GM18517 (cell line): ENCODE results near the gene TENM4.
A peak's percentile ranks its signal among the peaks of the same experiment; 100 is the strongest.

ENCODE experiments used
- ATAC-seq: cut with Tn5 transposase; IDR thresholded peaks from one replicate; pipeline ENCODE4 v1.9.1; 2021; ENCODE audit warnings: mild to moderate bottlenecking, moderate library complexity; ENCODE audit not compliant: unreplicated experiment

Gene TENM4

DNA sequence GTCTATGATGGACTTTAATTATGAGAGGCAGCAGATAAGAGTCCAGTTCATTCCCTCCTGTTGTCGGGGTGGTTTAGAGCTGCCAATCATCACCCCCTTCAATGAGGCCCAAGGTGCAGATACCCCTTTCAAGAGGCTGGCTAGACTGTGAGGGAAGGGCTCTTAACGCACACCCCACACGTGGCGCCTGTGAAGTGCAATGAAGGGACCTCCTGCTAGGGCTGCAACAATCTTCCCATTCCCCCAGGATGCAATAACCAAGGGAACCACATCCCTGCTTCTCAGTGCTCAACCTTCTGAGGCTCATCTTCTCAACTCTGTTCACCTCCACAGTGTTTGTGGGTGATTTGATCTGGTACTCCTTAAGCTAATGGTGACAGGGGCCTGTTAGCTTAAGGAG is 19.0 kb downstream of the TENM4 start:
- no peak for ATAC-seq

DNA sequence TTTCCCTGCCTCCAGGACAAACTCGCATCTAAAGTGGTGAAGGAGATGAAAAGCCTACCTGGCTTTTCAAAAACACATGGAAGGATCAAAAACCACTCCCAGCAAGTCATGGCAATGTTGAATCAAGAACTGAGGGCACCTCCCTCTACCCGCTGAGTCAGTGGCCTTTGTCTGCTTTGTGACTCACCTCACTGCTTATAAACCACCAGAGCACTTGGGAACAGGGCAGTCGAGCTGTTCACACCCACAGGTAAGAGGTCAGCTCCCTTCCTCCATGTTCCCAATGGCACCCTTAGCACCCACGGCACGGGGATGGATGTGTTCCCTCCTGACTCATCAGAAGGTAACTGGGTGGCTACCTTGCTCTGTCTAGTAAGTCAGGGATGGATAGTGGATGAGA is 21.7 kb downstream of the TENM4 start:
- ATAC-seq: no peak

DNA sequence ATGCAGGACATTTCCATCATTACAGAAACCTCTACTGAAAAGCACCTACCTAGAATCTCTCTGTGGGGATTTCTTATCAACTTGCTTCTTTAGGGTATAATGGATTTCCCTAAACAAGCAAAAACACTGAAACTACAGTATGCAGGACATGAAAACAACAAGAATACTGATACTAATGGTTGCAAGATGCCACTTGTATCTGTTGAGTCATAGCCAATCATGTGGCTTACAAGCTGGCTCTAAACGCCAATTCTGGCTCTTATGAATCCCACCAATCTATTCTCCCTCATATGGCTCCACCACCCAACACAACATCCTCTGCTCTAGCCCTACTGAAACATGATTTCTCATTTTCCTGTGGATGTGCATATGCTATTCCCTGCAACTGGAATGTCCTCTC is 22.6 kb downstream of the TENM4 start:
- ATAC-seq: no peak

DNA sequence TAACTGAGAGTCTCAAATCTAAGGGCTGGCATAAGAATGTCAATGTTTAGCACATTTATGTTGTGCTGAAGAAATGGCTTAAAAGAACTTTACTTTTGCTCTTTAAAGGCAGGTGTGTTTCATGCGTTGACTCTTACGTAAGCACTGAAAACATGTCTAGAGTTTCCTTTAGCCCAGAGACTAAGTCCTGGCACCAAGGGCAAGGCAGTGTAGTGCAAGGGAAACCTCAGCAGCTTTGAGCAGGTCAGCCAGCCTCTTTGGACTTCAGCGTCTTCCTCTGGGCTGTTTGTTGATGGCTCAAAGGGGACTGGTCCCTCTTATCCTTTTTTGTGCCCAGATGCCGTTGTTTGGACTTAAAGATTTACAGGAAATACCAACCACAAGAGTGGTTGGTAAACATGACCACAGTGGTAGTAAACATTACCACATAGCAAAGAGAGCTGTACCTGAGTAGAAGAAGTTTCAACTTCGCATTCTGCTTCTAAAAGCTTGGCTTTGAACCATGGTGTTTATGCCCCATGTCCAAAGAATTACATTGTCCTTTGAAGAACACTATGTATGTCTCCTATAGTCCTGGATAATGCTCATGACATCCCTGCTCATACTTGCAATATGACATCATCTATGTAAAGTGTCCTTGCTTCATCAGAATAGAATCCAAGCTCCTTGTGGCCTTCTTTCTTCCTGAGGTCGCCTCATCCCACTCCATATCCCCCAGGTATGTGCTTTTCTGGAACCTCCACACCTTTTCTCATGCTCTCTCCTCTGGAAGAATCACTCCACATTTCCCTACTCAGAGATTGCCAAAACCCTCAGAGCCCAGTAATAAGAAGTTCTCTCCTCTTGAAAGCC is 23.5 kb downstream of the TENM4 start:
- ATAC-seq: no peak

DNA sequence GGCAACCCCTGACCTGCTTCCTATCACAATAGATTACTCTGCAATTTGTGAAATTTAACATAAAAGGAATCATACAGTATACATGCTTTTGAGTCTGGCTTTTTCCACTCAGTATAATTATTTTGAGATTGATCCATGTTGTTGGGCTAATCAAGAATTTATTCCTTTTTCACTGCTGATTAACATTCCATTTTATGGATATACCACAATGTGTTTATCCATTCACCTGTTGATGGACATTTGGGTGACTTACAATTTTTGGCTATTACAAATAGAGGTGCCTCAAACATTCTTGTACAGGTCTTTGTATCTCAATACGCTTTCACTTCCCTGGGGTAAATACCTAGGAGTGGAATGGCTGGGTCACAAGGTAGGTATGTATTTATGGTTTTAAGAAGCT is 24.9 kb downstream of the TENM4 start:
- no peak for ATAC-seq

DNA sequence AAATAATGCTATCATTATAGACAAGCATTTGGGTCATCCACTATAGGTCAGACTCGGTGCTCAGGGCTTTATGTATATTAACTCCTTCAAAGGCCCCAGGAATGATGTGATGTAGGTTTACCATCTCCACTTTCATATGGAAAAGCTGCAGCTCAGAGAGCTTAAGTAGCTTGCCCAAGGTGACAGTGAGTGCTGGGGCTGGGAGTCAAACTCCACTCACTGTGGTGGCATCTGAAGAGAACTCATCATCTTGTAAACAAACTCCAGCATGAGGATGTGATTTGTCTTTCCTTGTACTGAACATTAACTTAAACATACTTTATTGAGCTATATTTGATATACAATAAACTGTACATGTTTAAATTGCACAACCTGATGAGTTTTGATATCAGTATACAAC is 25.4 kb downstream of the TENM4 start:
- no peak for ATAC-seq

DNA sequence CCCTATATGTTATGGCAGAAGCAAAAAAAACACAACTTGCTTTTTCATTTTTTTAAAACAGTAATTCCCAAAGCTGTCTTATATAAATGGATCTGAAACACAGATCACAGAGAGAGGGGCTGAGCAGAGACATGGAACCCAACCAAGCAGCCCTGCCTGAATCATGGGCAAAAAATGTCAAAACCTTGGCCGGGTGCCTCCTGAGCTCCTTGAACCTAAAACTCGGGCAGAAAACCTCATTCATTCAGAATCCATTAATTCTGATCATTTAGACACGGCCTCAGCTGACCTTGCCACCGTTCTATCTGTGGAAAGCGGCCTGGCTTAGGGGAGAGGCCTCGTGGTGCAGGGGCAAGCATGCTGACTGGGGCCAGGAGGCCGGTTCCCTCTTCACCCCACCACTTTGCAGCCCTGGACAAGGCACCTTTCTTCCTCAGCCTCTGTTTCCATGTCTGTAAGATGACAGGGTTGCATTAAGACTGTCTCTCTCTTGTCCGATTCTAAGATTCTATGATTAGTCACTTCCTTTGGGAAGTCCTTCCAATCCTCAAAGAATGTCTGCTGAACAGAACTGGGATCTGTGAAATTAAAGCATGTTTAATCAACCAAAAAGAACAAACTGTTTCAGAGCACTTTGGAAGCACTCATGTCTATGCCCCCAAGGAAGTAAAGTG is 26.0 kb downstream of the TENM4 start:
- ATAC-seq: no peak

DNA sequence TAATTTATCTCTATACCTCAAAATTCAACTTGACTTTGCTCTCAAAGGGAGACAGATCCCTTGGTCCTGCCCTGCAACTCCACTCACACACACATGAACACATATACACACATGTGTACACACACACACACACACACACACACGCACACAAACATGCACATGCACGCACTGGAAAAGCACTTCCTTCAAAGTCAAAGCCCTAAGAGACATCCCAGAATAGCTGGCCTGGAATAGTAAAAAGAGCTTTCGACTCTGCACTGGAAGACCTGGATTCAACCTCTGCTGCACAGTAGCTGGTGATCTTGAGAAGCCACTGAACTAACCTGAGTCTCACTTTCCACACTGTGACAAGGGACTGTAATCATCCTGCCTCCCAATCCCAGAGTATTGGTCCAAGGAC is 26.8 kb downstream of the TENM4 start:
- no peak for ATAC-seq

DNA sequence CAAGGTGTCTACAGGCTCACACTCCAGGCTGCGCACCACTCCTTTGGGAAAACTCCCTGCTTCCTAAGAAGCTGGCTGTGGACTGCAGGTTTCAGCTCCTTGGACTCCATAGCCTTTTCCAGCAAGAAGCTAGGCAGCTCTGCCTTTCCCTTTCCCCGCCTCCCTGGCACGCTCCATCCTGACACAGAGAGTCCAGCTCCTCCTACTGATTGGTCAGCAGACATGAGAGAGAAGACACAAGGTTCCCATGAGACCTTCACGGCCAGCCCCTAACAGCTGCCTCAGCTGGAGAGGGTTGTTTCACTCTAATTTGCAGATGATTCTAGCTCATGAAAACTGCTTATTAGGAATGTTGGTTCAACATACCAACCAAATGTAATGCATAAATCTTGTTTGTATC is 27.6 kb downstream of the TENM4 start:
- no peak for ATAC-seq

DNA sequence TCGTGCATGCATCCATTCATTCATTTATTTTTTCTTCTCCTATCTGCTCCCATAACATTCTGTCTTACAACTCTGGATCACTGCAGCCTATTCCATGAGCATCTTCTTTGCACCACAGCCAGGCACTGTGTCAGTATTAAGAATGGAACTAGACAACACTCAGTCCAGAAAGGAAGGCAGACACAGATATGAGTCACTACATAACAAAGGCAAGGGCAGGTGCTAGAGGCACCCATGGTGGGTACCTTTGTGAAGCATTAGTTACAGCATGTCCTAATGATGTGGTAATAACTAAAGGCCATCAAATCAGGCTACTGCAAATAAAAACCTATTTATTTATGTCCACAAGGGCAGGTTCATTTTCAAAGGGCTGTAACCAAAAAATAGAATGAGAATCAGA is 28.1 kb downstream of the TENM4 start:
- ATAC-seq: no peak

DNA sequence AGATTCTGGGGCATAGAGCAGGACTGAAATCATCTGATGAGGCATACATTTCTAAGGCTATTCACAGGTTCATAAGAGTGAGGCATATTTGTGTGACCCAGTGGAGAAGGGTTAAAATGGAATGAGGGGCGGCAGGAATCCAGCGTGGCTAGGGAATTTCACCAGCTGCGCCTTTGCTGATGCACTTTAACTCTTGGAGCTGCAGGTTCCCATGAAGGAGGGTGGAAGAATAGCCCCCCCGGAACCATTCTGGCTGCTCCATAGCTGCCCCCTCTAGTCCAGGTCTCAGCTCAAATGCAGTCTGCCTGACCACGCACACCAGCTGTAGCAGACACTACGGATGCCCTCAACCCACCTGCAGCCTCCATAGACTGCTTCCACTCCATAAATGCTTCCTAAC is 31.5 kb downstream of the TENM4 start:
- ATAC-seq: no peak

DNA sequence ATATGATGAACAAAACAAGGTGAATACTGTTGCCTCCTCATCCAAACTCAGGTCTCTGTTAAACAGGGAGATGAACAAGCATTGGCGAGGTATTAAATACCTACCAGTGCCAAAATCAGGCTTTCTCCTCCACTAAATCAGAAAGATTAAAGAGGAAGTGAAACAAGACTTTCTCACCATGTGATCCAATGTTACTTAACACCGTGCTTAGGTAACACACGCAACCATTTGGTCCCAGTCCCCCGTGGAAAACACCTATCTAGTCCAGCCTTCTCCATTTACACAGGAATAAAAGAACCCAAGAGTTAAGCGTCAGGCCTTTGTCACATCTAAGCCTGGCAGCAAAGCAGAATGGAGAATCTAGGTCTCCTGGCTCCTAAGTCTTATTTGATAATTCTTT is 34.5 kb downstream of the TENM4 start:
- peak; percentile 96 for ATAC-seq

DNA sequence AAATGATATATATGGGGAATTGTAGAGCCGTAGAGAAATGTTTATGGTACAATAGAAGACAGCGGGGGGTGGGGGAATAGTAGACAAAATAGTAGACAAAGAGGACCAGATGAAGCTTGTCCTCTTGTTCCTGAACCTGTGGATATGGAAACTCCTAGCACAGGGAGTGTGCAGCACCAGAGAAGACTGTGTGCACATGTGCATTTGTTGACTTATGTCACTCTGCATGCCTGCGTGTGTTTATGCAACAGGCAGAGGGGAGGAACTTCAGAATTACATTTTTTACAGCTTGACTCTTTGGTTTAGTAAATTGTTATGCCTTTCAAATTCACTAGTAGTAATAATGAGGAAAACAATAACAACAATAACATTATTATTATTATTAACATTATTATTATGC is 36.0 kb downstream of the TENM4 start:
- ATAC-seq: no peak

DNA sequence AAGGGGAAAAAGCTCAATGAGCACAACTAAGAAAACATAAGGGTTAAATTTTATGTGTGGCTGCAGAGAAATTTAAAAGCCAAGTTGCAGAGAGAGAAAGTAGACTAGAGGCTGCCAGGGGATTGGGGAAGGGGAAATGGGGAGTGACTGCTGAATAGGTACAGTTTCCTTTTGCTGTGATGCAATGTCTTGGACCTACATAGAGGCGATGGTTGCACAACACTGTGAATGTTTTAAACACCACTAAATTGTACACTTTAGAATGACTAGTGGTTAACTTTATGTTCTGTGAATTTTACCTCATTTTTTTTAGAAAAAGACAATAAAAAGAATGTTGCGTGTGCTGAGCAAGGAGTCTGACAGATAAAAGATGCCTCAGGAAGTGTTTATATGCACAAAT is 36.5 kb downstream of the TENM4 start:
- ATAC-seq: no peak

DNA sequence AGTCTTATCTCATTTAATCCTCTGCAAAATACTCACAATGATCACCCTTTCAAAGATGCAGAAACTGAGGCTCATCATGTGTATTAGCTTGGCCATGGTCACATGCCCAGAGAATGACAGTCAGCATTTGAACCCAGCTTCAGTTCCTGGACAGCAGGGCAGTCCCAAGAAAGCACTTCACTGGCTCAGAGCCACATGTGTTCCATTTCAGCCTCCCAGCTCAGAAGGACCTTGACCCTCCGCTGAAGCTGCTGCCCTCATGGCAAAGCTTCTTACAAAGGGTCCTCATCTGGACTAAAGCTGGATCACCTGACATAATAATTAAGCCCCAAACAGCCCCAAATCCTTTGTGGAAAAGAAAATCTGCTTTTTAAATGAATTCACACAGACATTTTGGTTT is 37.0 kb downstream of the TENM4 start:
- no peak for ATAC-seq

DNA sequence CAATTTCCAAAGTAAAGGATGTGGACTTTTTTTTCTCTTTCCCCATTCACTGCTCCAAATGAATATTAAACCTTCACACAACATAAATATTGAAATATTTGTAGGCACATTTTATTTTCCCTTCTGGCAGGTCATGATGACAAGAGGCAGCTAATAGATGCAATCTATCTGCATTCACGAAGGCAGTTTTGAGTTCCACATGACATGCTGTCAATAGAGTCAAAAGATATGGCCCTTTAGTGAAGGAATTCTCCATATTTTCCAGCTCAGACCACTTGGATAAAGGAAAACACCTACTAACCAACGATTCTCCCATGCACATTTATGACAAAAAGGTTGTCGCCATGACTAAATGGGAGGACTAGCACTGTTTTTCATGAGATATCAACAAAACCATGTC is 37.9 kb downstream of the TENM4 start:
- ATAC-seq: no peak

DNA sequence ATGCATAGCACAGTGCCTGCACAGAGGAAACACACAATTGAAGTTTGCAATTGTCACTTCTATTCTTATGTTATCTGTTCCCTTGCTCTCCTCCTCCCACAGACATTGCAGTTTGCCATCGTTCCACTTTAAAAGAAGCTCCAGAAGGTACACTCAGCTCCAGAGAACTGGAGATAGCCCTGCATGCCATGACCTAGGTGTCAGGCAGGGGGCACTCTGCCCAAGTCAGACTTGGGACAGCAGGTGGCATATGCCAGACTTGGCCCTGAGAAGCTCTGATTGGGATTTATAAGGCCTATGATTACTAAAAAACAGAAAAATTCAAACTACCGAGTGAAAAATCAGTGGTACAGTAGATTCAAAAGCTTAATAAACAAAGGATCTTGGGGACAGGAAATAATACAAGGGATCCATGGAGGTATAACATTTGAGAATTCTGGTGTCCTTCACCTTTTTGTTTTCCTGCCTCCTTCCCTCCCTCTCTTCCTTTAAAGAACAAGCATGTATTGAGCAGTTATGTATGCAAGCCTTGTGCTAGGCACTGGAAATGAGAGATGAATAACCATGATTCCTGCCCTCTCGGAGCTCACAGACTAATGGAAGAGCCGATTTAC is 40.0 kb downstream of the TENM4 start:
- ATAC-seq: no peak

DNA sequence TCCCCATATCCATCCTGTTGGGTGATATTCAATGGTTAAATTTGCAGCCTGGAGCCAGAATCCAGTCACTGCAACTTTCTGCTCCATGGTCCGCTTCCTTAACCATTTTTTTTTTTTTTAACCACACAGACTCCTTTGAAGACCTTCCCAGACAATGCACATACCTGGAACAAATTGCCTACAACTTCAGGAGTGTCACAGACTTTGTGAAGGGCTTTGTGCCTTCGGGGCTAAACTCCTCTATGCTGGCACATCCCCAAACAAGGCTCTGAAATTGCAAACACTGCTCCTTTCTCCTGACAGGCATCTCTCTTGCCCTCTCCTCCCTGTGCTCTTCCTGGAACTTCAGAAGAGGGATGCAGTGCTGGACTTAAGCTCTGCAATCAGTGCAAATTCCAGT is 40.6 kb downstream of the TENM4 start:
- ATAC-seq: no peak

DNA sequence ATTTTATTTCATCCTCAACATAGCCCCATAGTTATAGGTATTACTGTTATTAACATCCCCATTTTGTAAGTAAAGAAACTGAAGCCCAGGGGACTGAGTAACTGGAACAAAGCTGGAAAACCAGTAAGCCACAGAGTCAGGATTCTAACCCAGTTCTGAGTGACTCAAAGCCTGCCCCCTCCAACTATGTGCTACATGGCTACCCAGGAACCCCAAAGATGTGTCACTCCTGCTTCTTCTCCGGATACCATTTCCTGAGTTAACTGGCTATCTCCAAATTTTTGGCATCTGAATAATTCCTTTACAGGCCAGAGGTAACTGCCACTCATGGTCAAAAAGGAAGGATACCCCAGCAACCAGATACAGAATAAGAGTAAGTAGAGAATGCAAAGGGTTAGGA is 43.6 kb downstream of the TENM4 start:
- ATAC-seq: no peak

DNA sequence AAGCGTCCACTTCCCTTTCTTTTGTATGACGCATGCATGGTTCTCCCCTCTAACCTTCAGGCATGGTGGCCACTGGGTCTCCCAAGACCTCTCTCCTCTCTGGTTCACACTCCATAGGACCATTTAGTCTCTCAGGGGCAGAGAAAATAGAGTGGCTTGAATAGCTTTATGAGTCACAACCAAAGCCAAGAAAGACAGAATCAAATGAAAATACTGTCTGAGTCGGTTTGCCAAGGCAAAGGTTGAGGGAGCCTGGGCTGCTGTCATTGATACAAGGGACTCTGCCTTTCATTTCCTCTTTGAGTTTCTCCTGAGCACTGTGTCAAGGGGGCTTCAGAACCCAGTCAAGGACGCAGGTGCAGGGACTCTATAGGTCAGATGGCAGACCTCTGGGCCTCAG is 44.2 kb downstream of the TENM4 start:
- no peak for ATAC-seq

DNA sequence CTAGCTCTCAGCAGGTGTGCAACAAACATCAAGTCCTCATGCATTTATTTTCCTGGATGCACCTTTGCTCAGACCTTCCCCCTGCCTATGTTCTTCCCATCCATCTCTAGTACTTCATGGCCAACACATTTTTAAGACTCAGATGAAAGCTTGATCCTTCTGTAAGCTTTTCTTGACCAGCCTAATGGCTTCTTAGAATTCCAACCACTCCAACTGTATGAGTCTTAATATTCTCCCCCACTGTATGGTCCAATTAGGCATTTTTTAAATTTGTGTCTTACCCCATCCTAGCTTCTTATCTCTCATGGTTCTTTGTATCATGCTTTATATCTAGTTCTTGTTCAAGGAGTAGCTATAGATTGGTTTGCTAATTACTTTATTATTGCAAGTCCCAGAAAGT is 44.8 kb downstream of the TENM4 start:
- ATAC-seq: no peak

DNA sequence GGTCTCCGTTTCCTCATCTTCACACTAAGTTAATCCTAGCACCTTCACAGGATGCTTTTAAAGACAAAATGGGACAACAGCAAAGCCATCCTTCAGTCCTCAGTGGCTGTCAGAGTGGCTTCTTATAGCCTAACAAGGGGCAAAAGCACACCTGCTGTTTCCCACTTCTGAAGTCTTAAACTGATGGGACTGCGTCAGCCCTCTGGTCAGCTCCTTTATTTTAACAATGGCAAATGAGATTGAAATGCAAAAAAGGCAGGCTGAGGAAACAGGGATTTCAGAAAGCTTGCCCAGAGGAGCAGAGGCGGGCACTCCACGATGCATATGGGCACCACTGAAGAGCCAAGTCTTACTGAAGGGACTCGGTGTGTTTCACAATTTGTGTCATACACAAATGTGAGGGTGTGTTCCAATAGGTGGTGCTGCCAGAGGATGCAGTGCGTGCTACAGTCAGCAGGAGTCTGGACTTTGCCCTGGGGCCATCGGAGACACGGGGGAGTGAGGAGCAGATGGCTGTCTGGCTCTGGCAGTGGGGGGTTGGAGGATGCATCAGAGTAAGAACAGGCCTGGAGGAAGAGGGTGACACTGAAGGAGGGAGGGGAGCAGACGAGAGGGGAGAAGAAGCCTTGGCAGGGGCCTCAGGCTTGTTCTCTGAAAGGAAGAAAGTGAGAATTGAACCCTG is 47.3 kb downstream of the TENM4 start:
- ATAC-seq: no peak
